GM12873 (cell line): ENCODE data around the gene VPS36.
A peak's percentile ranks its signal among the peaks of the same experiment; 100 is the strongest.

Source experiments
- TF ChIP-seq, protein P1 (sequence below): IDR thresholded peaks from 2 replicates; pipeline ENCODE4 v1.5.1; 2012; ENCODE audit warnings: low read depth, mild to moderate bottlenecking, moderate library complexity, low read length, control low read depth; ENCODE audit not compliant: insufficient read depth; ENCODE audit errors: missing control alignments

The VPS36 gene, protein sequence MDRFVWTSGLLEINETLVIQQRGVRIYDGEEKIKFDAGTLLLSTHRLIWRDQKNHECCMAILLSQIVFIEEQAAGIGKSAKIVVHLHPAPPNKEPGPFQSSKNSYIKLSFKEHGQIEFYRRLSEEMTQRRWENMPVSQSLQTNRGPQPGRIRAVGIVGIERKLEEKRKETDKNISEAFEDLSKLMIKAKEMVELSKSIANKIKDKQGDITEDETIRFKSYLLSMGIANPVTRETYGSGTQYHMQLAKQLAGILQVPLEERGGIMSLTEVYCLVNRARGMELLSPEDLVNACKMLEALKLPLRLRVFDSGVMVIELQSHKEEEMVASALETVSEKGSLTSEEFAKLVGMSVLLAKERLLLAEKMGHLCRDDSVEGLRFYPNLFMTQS

GRCh38 chr13:52450012-52450792, at the start of gene VPS36:
TSS of gene VPS36 (minus strand) at chr13:52450634. CDS start at chr13:52450594, 40 bp downstream.
- TF ChIP-seq, protein P1, sequence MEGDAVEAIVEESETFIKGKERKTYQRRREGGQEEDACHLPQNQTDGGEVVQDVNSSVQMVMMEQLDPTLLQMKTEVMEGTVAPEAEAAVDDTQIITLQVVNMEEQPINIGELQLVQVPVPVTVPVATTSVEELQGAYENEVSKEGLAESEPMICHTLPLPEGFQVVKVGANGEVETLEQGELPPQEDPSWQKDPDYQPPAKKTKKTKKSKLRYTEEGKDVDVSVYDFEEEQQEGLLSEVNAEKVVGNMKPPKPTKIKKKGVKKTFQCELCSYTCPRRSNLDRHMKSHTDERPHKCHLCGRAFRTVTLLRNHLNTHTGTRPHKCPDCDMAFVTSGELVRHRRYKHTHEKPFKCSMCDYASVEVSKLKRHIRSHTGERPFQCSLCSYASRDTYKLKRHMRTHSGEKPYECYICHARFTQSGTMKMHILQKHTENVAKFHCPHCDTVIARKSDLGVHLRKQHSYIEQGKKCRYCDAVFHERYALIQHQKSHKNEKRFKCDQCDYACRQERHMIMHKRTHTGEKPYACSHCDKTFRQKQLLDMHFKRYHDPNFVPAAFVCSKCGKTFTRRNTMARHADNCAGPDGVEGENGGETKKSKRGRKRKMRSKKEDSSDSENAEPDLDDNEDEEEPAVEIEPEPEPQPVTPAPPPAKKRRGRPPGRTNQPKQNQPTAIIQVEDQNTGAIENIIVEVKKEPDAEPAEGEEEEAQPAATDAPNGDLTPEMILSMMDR = peak; percentile 97

GRCh38 chr13:52463526-52463925, 13.1 kb upstream of the VPS36 start:
- TF ChIP-seq, protein P1 = no peak

GRCh38 chr13:52461265-52461664, 10.8 kb upstream of the VPS36 start:
- TF ChIP-seq, protein P1 = no peak

GRCh38 chr13:52459668-52460067, 9.2 kb upstream of the VPS36 start:
- TF ChIP-seq, protein P1 = no peak

DNA sequence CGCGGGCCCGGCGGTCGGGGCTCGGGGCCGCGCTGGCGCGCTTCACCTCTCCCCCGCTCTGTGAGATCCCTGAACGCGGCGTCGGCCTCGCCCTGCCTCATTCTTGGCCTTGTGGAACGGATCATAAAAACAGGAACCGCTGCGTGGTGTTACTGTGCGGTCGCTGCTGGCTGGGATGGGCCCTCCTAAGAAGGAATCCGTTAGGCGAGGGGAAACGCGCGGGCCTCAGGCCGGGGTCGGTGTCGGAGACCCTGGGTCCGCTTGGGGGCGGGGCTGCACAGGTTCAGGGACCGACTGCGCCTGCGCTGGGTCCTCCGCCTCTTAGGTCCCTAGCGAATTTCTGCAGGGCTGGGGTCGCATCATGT, 5.2 kb upstream of the VPS36 start:
- TF ChIP-seq, protein P1 = no peak

GRCh38 chr13:52454820-52455676, 4.6 kb upstream of the VPS36 start, which contains the start of gene CKAP2:
TSS of gene CKAP2 (plus strand) at chr13:52455478. CDS start at chr13:52455557, 79 bp downstream.
- TF ChIP-seq, protein P1 = no peak

- TF ChIP-seq, protein P1 = no peak
Measured at GRCh38 chr13:52454459-52454819, 4.0 kb upstream of the VPS36 start.
